ENCODE data around the gene TRAK2. TPM values are rescaled to one million over a fixed set of nuclear protein-coding genes. Genes with fewer than 3 reads are reported as not detected.
A peak's percentile ranks its signal among the peaks of the same experiment; 100 is the strongest.

Gene TRAK2
- total and polyA plus RNA-seq, 2 donors from 2014 or later: 16.6 to 65.8 TPM

DNA sequence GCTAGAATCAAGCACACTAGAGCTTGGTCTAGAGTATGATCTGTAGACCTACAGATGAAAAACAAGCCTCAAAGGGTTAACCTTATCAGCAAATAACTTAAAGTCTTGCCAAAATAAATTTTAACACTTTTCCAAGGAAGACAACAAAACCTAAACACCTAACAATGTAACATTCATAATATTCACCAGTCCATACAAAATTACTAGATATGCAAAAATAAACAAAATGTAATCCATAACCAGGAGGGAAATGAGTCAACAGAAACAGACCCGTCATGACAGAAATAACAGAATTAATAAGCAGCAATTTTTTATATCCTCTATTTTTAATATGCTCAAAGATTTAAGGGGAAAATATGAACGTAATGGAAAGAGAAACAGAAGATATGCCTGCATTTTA, 36.1 kb downstream of the TRAK2 start:
- no peaks in the 10 kb centered on the region for H3K9me3 ChIP-seq (ENCODE audit: control insufficient read depth in 2 of 3, insufficient read depth in 1 of 3, low read length in 3 of 3)
- no peak overlapping the region for H3K27ac ChIP-seq (ENCODE audit: low read depth in 2 of 2, low read length in 2 of 2)
- no peak overlapping the region for H3K4me3 ChIP-seq (ENCODE audit: low read length in 3 of 3)
- TF ChIP-seq, protein P1, sequence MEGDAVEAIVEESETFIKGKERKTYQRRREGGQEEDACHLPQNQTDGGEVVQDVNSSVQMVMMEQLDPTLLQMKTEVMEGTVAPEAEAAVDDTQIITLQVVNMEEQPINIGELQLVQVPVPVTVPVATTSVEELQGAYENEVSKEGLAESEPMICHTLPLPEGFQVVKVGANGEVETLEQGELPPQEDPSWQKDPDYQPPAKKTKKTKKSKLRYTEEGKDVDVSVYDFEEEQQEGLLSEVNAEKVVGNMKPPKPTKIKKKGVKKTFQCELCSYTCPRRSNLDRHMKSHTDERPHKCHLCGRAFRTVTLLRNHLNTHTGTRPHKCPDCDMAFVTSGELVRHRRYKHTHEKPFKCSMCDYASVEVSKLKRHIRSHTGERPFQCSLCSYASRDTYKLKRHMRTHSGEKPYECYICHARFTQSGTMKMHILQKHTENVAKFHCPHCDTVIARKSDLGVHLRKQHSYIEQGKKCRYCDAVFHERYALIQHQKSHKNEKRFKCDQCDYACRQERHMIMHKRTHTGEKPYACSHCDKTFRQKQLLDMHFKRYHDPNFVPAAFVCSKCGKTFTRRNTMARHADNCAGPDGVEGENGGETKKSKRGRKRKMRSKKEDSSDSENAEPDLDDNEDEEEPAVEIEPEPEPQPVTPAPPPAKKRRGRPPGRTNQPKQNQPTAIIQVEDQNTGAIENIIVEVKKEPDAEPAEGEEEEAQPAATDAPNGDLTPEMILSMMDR (IDR thresholded peaks at IDR 0.05; ENCODE audit: borderline replicate concordance, extremely low read depth, insufficient read depth): no peak
- no peak overlapping the region for H3K9ac ChIP-seq (ENCODE audit: low read length in 3 of 3)
- H3K4me1 ChIP-seq (ENCODE audit: control insufficient read depth in 2 of 3, insufficient read depth in 2 of 3, low read depth in 1 of 3, low read length in 3 of 3): peaks cover 4 to 22% (median 9%) of the 10 kb centered on the region in 3 donors
- intact Hi-C loops (cut with DNase I): no loop called here
- peaks cover 0 to 3% (median 2%) of the 10 kb centered on the region in 3 donors for H3K36me3 ChIP-seq (ENCODE audit: control insufficient read depth in 2 of 3, insufficient read depth in 3 of 3, low read length in 3 of 3)
- no peak for DNase-seq
- FAIRE-seq: peak; percentile 23
- H3K27me3 ChIP-seq (ENCODE audit: control insufficient read depth, insufficient read depth, low read length): no peaks in the 10 kb centered on the region

DNA sequence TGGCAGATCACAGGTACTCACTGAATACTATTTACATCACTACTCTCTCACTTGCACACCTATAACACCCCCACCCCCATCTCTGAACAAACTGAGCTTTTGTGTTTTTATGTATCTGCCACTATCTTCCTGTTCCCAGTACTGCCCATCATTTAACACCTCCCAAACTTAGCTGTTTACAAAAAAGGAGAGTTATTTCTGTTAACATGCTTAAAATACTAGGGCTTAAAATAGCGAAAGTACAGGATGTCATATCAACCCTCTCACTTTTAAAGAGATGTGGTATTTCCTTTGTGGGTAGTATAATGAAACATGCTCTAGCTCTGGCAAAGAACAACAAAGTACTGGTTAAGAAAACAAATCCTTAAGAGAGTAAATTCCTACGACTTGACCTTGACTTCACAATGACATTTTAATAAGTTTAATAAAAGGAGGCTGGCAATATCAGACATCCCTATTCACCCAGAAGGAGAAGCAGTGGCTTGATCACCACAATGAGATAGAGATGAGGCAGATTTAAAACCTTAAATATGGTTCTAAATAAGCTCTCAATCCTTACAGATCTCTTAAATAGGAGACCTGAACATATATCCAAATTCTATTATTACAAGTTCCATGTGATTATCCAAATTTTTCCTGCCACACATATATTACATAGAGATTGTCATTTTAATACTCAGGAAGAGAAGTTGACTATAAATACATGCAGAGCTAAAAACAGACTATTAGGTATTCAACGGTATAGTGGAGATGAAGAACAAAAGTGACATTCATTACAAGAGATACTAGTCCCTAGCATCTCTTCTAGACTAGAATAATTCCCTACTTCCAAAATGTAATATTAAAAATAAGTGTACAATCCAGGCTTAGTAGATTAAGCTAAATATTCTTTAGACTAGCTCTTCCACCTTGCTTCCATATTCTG, 36.9 kb downstream of the TRAK2 start:
- H3K27me3 ChIP-seq (ENCODE audit: control insufficient read depth, insufficient read depth, low read length): no peaks in the 10 kb centered on the region
- intact Hi-C loops (cut with DNase I): no loop called here
- TF ChIP-seq, protein P1 (IDR thresholded peaks at IDR 0.05; ENCODE audit: borderline replicate concordance, extremely low read depth, insufficient read depth): no peak
- no peak overlapping the region for H3K4me3 ChIP-seq (ENCODE audit: low read length in 3 of 3)
- H3K9me3 ChIP-seq (ENCODE audit: control insufficient read depth in 2 of 3, insufficient read depth in 1 of 3, low read length in 3 of 3): no peaks in the 10 kb centered on the region
- H3K36me3 ChIP-seq (ENCODE audit: control insufficient read depth in 2 of 3, insufficient read depth in 3 of 3, low read length in 3 of 3): no peaks in the 10 kb centered on the region
- H3K9ac ChIP-seq (ENCODE audit: low read length in 3 of 3): no peak overlapping the region
- DNase-seq (peak in 2 of 5 donors; percentile 32 to 51), FAIRE-seq (peak; percentile 13)
- peak overlapping the region in 1 of 2 donors; percentile 57 for H3K27ac ChIP-seq (ENCODE audit: low read depth in 2 of 2, low read length in 2 of 2)
- peaks cover 4 to 22% (median 9%) of the 10 kb centered on the region in 3 donors for H3K4me1 ChIP-seq (ENCODE audit: control insufficient read depth in 2 of 3, insufficient read depth in 2 of 3, low read depth in 1 of 3, low read length in 3 of 3)

GRCh38 chr2:201413552-201413951, 37.7 kb downstream of the TRAK2 start:
- no peak for FAIRE-seq

More at GRCh38 chr2:201413552-201413951, 37.7 kb downstream of the TRAK2 start:
- Histone ChIP-seq H3K4me1 (ENCODE audit: control insufficient read depth in 2 of 3, insufficient read depth in 2 of 3, low read depth in 1 of 3, low read length in 3 of 3) (peaks cover 4 to 22% (median 9%) of the 10 kb centered on the region in 3 donors), H3K9me3 (ENCODE audit: control insufficient read depth in 2 of 3, insufficient read depth in 1 of 3, low read length in 3 of 3) (no peaks in the 10 kb centered on the region), H3K27me3 (ENCODE audit: control insufficient read depth, insufficient read depth, low read length) (no peaks in the 10 kb centered on the region), H3K36me3 (ENCODE audit: control insufficient read depth in 2 of 3, insufficient read depth in 3 of 3, low read length in 3 of 3) (no peaks in the 10 kb centered on the region), H3K4me3 (ENCODE audit: low read length in 3 of 3) (no peak overlapping the region), H3K9ac (ENCODE audit: low read length in 3 of 3) (no peak overlapping the region), H3K27ac (ENCODE audit: low read depth in 2 of 2, low read length in 2 of 2) (peak overlapping the region in 1 of 2 donors; percentile 57)
- intact Hi-C loops (cut with DNase I): no loop called here
- DNase-seq: no peak
- TF ChIP-seq, protein P1 (IDR thresholded peaks at IDR 0.05; ENCODE audit: borderline replicate concordance, extremely low read depth, insufficient read depth): no peak

All from kidney (tissue), 14 donors.